GM18520 (cell line): ENCODE measurements around the gene SPEM1.
"Not testable (repeated sequence)": the region's sequence is repeated elsewhere in the genome, so short reads cannot be mapped to it uniquely, and the experiment has no call there.

Experiments
- ATAC-seq: cut with Tn5 transposase; IDR thresholded peaks from one replicate; pipeline ENCODE4 v1.9.1; 2021; ENCODE audit not compliant: unreplicated experiment

SPEM1 gene

DNA sequence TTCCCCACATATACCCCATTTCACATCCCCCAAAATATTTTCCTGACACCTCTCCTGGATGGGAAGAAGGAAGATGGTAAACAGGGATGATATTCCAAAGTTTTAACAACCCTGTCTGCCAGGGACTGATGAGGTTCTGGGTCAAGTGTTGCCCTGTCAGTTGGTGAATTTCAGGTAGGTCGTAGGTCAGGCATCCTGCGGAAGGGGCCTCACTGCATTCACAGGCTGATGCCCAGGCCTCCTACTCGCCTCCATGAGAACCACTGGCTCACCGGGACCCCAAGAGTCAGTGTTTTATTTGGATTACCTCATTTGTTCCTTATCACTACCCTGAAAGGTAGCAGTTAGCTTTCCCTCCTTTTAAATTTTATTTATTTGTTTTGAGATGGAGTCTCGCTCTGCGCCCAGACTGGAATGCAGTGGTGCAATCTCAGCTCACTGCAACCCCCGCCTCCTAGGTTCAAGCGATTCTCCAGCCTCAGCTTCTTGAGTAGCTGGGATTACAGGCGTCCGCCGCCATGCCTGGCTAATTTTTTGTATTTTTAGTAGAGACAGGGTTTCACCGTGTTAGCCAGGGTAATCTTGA lies 48.8 kb downstream of the SPEM1 start:
- no peak for ATAC-seq

DNA sequence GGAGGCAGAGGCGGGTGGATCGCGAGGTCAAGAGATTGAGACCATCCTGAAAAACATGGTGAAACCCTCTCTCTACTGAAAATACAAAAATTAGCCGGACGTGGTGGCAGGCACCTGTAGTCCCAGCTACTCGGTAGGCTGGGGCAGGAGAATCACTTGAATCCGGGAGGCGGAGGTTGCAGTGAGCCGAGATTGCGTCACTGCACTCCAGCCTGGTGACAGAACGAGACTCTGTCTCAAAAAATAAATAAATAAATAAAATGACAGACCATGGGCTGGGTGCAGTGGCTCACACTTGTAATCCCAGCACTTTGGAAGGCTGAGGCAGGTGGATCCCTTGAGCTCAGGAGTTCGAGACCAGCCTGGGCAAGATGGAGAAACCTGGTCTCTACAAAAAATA lies 49.7 kb downstream of the SPEM1 start:
- ATAC-seq, result not testable (repeated sequence)

DNA sequence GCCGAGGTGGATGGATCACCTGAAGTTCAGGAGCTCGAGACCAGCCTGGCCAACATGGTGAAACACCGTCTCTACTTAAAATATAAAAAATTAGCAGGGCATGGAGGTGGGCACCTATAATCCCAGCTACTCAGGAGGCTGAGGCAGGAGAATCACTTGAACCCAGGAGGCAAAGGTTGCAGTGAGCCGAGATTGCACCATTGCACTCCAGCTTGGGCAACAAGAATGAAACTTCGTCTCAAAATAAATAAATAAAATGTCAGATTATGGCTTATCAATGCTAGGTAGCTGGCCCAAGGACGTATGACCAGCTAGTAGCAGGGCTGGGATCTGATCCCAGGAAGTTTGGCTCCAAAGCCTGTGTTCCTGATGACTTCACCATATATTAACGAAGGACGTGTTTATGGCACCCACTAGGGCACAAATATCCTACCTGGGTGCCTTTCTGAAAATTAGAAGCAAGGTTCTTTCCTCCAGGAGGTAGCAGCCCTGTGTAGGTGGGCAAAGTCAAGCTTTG lies 50.4 kb downstream of the SPEM1 start:
- not testable (repeated sequence) for ATAC-seq
